CD14-positive monocyte (primary cell): Measurements from ENCODE around the gene VSIR. TPM values are rescaled to one million over a fixed set of nuclear protein-coding genes. Genes with fewer than 3 reads are reported as not detected.
A peak's percentile ranks its signal among the peaks of the same experiment; 100 is the strongest.

ENCODE experiments used
- DNase-seq, 3 donors: peaks; one replicate each; pipeline ENCODE4 v3.0.0-alpha.2; 2011 to 2022
- H2AFZ ChIP-seq: 2 replicates; pipeline ENCODE4 v1.6.0; 2012; ENCODE audit warnings: mild to moderate bottlenecking, low read depth, low read length, inconsistent platforms; ENCODE audit not compliant: insufficient read depth, poor library complexity, severe bottlenecking
- H3K27ac ChIP-seq, 2 donors: 1 replicate in 1 of 2; 2 replicates in 1 of 2; pipeline ENCODE4 v1.5.1; 2012 to 2013; ENCODE audit warnings: low read length in 2 of 2, control low read depth in 1 of 2, inconsistent platforms in 1 of 2, low read depth in 1 of 2, mild to moderate bottlenecking in 1 of 2
- H3K27me3 ChIP-seq, 2 donors: one replicate each; pipeline versions ENCODE4 v1.6.0 to v1.6.1; 2011 to 2013; ENCODE audit warnings: low read length in 2 of 2; ENCODE audit not compliant: control insufficient read depth in 2 of 2, insufficient read depth in 2 of 2
- H3K36me3 ChIP-seq, 2 donors: replicated peaks in 1 of 2; 1 replicate in 1 of 2; 2 replicates in 1 of 2; pipeline versions ENCODE4 v1.5.1 to v1.6.1; 2012 to 2013; ENCODE audit warnings: low read length in 2 of 2, control low read depth in 1 of 2, inconsistent platforms in 1 of 2, mild to moderate bottlenecking in 1 of 2; ENCODE audit not compliant: insufficient read depth in 2 of 2, control insufficient read depth in 1 of 2
- H3K4me1 ChIP-seq, 2 donors: 1 replicate in 1 of 2; 2 replicates in 1 of 2; pipeline versions ENCODE4 v1.5.1 to v1.6.1; 2012 to 2013; ENCODE audit warnings: low read length in 2 of 2, control low read depth in 1 of 2, inconsistent platforms in 1 of 2, mild to moderate bottlenecking in 1 of 2, moderate library complexity in 1 of 2; ENCODE audit not compliant: insufficient read depth in 2 of 2, control insufficient read depth in 1 of 2
- H3K4me2 ChIP-seq: replicated peaks from 2 replicates; pipeline ENCODE3; 2012; ENCODE audit warnings: low read length, moderate library complexity, mild to moderate bottlenecking; ENCODE audit not compliant: poor library complexity, severe bottlenecking; ENCODE audit errors: extremely low read depth
- H3K4me3 ChIP-seq, 3 experiments: fragments of 200-600 bp in 1 of 3; sonication (generic) in 1 of 3; replicated peaks in 1 of 3; 1 replicate in 2 of 3; 2 replicates in 1 of 3; pipeline ENCODE4 v1.5.1; 2011 to 2013; ENCODE audit warnings: low read length in 3 of 3, mild to moderate bottlenecking in 3 of 3, control low read depth in 2 of 3, low read depth in 2 of 3, inconsistent platforms in 1 of 3, moderate library complexity in 1 of 3
- H3K79me2 ChIP-seq: 2 replicates; pipeline ENCODE4 v1.6.0; 2012; ENCODE audit warnings: mild to moderate bottlenecking, control low read depth, inconsistent platforms, low read length, moderate library complexity; ENCODE audit not compliant: insufficient read depth
- H3K9ac ChIP-seq: 2 replicates; pipeline ENCODE4 v1.6.0; 2017; ENCODE audit warnings: low read length, mild to moderate bottlenecking; ENCODE audit not compliant: insufficient read depth, poor library complexity, severe bottlenecking
- H3K9me3 ChIP-seq, 2 donors: replicated peaks in 1 of 2; 1 replicate in 1 of 2; 2 replicates in 1 of 2; pipeline versions ENCODE4 v1.5.1 to v1.6.1; 2012 to 2013; ENCODE audit warnings: low read length in 2 of 2, control low read depth in 1 of 2; ENCODE audit not compliant: control insufficient read depth in 1 of 2, insufficient read depth in 1 of 2
- H4K20me1 ChIP-seq: 2 replicates; pipeline ENCODE4 v1.6.0; 2012; ENCODE audit warnings: mild to moderate bottlenecking, low read length, control low read depth, moderate library complexity; ENCODE audit not compliant: insufficient read depth
- H3K27ac Mint-ChIP-seq, 7 donors: one replicate each; pipeline ENCODE4 v1.8.0; 2020; ENCODE audit warnings: mild to moderate bottlenecking in 7 of 7, mixed read lengths in 7 of 7, moderate library complexity in 6 of 7, inconsistent platforms in 2 of 7
- H3K27me3 Mint-ChIP-seq, 3 donors: one replicate each; pipeline ENCODE4 v1.8.0; 2021 to 2022; ENCODE audit warnings: low read depth in 3 of 3, mild to moderate bottlenecking in 3 of 3, mixed read lengths in 3 of 3, moderate library complexity in 3 of 3, inconsistent platforms in 1 of 3
- H3K36me3 Mint-ChIP-seq, 2 donors: one replicate each; pipeline ENCODE4 v1.8.0; 2020; ENCODE audit warnings: mixed read lengths in 2 of 2, inconsistent platforms in 1 of 2, mild to moderate bottlenecking in 1 of 2
- H3K4me1 Mint-ChIP-seq: one replicate; pipeline ENCODE4 v1.8.0; 2020; ENCODE audit warnings: mild to moderate bottlenecking, mixed read lengths
- H3K4me3 Mint-ChIP-seq, 2 donors: one replicate each; pipeline ENCODE4 v1.8.0; 2020; ENCODE audit warnings: mild to moderate bottlenecking in 2 of 2, mixed read lengths in 2 of 2, moderate library complexity in 1 of 2
- H3K9me3 Mint-ChIP-seq, 7 donors: one replicate each; pipeline ENCODE4 v1.8.0; 2020 to 2022; ENCODE audit warnings: mixed read lengths in 7 of 7, mild to moderate bottlenecking in 6 of 7, moderate library complexity in 6 of 7, inconsistent platforms in 2 of 7
- CTCF ChIP-seq: fragments of 200-600 bp; IDR thresholded peaks from one replicate; pipeline ENCODE4 v1.8.0; 2022; ENCODE audit warnings: antibody characterized with exemption, mild to moderate bottlenecking
- WGBS: methylation state at CpG from one replicate; pipeline ENCODE4 v1.1.5; 2013; ENCODE audit warnings: missing lambda C conversion rate; ENCODE audit not compliant: insufficient coverage; 5-methylcytosine and 5-hydroxymethylcytosine counted together
- intact Hi-C, 2 donors: fragments of 100-400 bp; cut with micrococcal nuclease; formaldehyde crosslinking; loops; one replicate each; pipeline versions ENCODE4 v1.15.0 to v1.15.1; 2023
- polyA plus RNA-seq, 3 donors: library from polyadenylated mRNA; depleted of rRNA in 1 of 3; unstranded in 2 of 3; stranded (reverse) in 1 of 3; fragments of 300-500 nt in 2 of 3; fragments of >200 nt in 1 of 3; fragmentation: Illumina TruSeq in 2 of 3; gene quantifications; 1 replicate in 2 of 3; 2 replicates in 1 of 3; pipeline ENCODE4 v1.2.3, GENCODE V29; 2012 to 2021

Gene VSIR
- polyA plus RNA-seq, 3 donors = 635 to 1,133 (median 801) TPM

- Histone ChIP-seq H3K4me3 (peak overlapping the region in 1 of 3 experiments; percentile 19), H3K79me2 (no peaks in the 10 kb centered on the region), H3K4me1 (peaks cover 93 to 100% of the 10 kb centered on the region in 2 donors), H4K20me1 (no peaks in the 10 kb centered on the region), H3K9ac (no peak overlapping the region), H3K27me3 (no peaks in the 10 kb centered on the region), H3K9me3 (peaks cover 0 to 11% of the 10 kb centered on the region in 2 donors), H3K4me2 (no peak overlapping the region), H2AFZ (no peak overlapping the region), H3K27ac (no peak overlapping the region), H3K36me3 (peaks cover 4 to 26% of the 10 kb centered on the region in 2 donors)
- H3K27ac Mint-ChIP-seq = peak overlapping the region in 5 of 7 donors; percentile 24 to 71 (median 46)
- H3K27me3 Mint-ChIP-seq = peaks cover 0 to 6% (median 4%) of the 10 kb centered on the region in 3 donors
- no peak overlapping the region for H3K4me3 Mint-ChIP-seq
- DNase-seq = peak in 2 of 3 donors; percentile 66 to 72
- H3K4me1 Mint-ChIP-seq = peaks cover 99% of the 10 kb centered on the region
- peaks cover 36 to 59% of the 10 kb centered on the region in 2 donors for H3K36me3 Mint-ChIP-seq
- intact Hi-C loops = no loop called here
- WGBS = 79% methylated on average over 8 of the region's 8 CpGs
- peaks cover 0 to 9% (median 7%) of the 10 kb centered on the region in 7 donors for H3K9me3 Mint-ChIP-seq
- TF ChIP-seq CTCF = no peak
Observed at GRCh38 chr10:71739358-71739900, 33.9 kb downstream of the VSIR start.

- Histone ChIP-seq H3K4me2 (peak overlapping the region; percentile 17), H4K20me1 (no peaks in the 10 kb centered on the region), H3K4me3 (peak overlapping the region in 1 of 3 experiments; percentile 31), H3K9ac (peak overlapping the region; percentile 28), H3K79me2 (no peaks in the 10 kb centered on the region), H3K27ac (peak overlapping the region; percentile 37), H3K9me3 (peaks cover 0 to 6% of the 10 kb centered on the region in 2 donors), H3K27me3 (no peaks in the 10 kb centered on the region), H2AFZ (no peak overlapping the region), H3K36me3 (peaks cover 8 to 33% of the 10 kb centered on the region in 2 donors), H3K4me1 (peaks cover 88 to 94% of the 10 kb centered on the region in 2 donors)
- H3K27ac Mint-ChIP-seq = peak overlapping the region; percentile 59 to 86 (median 78)
- 0% methylated on average over 3 of the region's 3 CpGs for WGBS
- peaks cover 94% of the 10 kb centered on the region for H3K4me1 Mint-ChIP-seq
- H3K36me3 Mint-ChIP-seq = peaks cover 47 to 68% of the 10 kb centered on the region in 2 donors
- DNase-seq = peak in 2 of 3 donors; percentile 48 to 69
- peaks cover 0 to 5% (median 4%) of the 10 kb centered on the region in 3 donors for H3K27me3 Mint-ChIP-seq
- no peak for TF ChIP-seq CTCF
- H3K4me3 Mint-ChIP-seq = peak overlapping the region in 1 of 2 donors; percentile 64
- intact Hi-C loops = no loop called here
- peaks cover 0 to 10% (median 5%) of the 10 kb centered on the region in 7 donors for H3K9me3 Mint-ChIP-seq
Observed at GRCh38 chr10:71737834-71738197, 35.5 kb downstream of the VSIR start.
